Suppressor macrophage treated with lipopolysaccharide for 1 hour (primary cell): ENCODE results near the gene TMEM272.

Source experiments
- DNase-seq, 3 donors: peaks; one replicate each; pipeline ENCODE4 v3.0.0-alpha.2; 2020 to 2022

TMEM272 gene

DNA sequence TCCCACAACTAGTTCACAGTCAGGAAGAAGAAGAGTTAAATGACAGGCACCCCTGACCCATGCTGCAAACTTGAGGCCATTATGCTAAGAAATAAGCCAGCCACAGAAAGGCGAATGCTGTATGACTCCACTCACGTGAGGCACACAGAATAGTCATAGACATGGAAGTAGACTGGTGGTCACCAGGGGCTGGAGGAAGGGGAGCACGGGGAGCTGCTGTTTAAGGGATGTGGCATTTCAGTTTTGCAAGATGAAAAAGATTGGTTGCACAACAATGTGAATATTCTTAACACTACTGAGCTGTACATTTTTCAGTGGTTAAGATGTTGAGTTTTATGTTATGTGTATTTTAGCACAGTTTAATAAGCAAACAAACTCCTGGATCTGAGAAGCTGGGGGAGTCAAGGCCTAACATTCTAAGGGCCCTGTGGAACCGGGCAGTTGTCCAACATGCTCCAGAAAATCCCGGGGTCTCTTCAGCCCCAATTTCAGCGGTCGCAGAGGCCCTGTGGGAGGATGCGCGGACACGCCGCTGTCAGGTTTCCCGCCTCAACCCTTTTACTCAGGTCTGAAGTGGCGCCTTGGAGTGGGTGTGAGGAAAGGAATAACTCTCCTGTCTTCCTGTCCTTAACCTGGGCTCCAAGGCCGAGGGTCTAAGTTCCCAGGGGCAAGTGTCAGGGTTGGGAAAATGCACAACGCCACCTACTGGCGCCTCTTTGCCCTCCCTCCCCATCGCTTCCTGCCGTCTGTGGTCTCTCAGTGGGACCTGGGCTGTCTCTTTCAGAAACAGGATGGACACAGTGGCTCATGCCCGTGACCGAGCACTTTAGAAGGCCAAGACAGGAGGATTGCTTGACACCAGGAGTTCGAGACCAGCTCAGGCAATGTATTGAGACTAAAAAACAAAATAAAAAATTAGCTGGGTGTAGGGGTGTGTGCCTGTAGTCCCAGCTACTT is 4.4 kb upstream of the TMEM272 start:
- peak; percentile 55 to 67 (median 66) for DNase-seq

DNA sequence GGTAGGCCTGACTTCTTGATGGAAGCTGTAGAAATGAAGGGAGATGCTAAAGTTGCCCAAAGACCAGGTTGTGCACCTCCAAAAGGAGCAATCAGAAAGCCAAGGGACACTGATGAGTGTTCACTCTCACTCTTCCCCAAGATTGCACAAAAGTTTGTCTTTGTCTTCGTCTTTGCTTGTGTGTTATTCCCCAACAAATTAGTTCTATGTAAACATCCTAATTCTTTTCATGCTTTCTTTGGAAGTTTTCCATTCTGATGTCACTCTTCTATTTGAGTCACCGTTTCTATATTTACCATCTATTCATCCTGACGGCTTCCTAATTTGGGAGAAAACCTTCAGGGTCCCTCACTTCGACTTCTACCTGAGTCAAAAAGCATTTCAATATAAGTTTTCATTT is 3.7 kb upstream of the TMEM272 start:
- DNase-seq: peak in 2 of 3 donors; percentile 34 to 45

DNA sequence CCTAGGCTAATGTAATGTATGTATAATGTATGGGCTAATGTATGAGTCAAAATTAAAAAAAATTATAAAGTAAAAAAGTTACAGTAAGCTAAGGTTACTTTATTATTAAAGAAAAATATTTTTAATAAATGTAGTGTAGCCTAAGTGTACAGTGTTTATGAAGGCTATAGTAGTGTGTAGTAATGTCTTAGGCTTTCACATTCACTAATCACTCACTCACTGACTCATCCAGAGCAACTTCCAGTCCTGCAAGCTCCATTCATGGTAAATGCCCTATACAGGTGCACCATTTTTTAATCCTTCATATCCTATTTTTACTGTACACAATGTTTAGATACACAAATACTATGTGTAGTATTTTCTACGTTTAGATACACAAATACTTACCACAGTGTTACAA is 1.8 kb upstream of the TMEM272 start:
- no peak for DNase-seq

DNA sequence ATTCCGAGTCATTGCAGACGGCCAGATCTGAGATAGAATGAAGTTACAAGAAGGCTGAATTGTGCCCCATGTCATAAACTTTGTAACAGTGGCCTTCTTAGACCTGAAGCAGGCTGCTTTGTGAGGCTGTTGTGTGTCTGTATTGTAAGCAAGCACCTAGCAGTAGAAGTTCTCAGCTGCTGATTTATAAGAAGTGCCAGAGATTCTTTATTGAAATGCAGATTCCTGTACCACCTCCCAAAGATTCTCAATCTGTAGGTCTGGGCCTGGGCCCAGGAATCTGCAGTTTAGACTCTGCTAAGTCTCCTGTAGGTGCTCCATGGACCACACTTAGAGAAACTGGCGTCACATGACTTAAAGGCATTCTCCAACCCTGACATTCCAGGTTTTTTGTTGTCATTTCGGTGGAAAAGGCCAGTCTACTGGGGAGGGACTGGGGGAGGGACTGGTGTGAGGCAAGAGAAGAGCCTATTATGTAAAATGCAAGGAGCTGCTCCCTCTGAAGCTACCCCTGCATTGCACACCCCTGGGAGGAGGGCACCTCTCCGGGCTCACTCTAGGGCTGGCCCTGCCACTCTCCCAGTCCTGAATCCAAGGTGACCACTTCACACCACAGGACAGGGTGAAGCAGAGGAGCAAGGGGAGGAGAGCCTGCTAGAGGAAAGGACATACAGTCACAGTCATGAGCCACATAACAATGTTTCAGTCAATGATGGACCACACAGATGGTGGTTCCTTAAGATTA is 769 bp upstream of the TMEM272 start:
- DNase-seq: no peak

DNA sequence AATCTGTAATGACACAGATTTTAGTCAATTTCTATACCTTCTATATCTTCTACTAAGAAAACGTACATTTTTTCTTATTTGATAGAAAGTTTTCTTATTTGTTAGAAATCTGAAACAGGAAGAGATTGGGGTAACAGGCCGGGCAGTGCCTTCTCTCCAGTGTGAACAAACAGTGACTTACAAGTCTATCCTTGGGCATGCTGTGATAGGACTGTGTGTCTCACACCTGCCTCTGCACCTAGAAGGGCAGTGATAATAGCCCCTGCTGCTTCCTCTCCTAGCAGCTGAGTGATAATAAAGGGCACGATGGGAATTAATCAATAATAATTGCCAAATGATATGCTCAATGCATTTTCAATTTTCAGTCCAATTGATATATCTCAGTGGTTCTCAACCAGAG is 1.4 kb downstream of the TMEM272 start:
- DNase-seq: no peak

DNA sequence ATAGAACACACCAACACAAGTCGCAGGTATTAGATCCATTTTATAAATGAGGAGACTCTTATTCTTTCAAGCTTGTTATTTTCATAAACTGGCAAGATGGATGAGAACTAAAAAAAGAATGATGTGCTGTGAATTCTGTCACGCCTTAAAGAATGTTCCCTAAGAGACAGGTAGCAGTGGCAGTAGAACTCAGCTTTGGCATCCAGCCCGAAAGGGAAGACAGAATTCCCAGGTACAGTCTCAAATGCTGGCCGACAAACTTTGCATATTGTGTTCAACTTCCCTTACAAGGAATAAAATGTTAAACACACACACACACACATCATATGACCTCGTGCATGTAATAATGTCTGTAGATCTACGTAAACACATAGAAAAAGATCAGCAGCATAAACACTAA is 3.2 kb downstream of the TMEM272 start:
- no peak for DNase-seq

DNA sequence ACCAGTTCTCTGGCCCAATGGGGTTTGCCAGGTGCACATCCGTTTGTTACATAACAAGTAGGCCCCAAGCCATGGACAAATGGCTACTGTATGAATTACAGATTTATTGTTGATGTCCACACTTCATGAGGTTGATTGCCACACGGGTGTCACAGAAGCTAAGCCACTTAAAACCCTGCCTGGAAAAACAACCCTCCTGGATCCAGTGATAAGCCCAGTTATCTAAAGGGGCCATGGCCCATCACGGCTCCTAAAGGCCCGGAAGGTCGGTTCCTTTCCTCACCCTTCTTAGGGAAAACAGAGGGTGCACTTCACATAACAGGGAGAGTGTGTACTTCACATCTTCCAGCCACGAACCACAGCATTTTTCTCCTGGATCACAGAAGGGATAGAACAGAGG is 4.1 kb downstream of the TMEM272 start:
- no peak for DNase-seq

DNA sequence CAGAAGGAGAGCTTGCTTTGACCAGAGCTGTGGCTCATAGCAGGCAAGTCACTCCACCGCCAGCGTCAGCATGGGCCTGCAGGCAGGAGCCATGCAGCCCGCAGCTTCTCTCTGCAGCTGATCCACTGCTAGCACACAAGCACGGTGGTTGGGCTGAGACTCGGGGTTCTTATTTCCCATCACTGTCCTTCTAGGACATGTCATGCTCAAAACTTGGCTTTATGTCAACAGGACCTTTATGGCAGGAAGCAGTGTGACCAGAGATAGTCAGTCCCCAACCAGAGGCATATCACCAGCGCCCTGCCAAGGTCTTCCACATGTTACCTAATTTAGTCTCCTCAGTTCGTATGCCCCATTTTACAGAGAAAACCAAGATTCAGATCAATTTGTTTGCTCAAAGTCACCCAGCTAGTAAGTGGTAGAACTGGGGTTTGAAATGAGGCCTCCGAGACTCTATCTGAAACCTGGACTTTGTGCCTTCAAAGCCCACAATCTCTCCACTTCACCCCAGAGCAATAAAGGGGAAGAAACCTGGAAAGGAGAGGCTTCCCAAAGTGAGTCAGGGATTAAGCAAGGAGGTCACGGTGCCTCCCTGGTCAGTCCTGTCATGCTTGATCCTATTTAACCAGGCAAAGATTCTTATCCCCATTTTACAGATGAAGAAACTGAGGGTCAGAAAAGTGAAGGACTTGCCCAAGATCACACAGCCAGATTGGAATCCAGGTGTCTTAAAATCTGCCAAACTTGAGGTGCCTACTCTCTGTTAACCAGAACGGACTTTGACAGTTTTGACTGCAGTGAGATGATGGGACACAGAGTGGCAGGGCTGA is 5.1 kb downstream of the TMEM272 start:
- DNase-seq: no peak

DNA sequence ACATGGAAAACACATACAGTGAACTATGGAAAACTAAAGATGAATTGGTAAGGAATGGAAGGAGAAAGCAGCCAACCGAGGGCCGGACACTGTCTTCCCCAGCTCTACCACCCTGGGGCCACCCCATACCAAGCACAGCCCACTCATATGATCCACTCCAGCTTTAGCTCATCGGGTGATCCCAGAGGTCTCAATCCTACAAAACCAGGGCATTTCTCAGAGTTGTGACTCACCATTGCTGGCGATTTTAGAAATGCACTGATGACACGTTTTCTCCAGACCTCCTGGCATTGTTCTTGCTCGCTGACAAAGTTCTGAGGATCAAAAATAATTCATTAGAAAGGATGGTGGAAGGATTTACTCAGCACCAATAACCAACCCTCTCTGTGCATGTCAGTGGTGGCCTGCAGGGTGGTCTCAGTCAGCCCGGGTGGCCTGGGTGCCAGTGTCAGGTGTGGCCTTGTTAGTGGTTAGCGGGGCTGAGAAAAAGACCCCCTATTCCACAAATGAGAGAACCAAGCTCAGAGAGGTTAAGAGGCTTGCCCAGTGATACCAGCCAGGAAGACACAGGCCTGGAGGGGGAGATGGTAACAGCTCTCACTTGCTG is 6.6 kb downstream of the TMEM272 start:
- peak in 2 of 3 donors; percentile 37 to 66 for DNase-seq

DNA sequence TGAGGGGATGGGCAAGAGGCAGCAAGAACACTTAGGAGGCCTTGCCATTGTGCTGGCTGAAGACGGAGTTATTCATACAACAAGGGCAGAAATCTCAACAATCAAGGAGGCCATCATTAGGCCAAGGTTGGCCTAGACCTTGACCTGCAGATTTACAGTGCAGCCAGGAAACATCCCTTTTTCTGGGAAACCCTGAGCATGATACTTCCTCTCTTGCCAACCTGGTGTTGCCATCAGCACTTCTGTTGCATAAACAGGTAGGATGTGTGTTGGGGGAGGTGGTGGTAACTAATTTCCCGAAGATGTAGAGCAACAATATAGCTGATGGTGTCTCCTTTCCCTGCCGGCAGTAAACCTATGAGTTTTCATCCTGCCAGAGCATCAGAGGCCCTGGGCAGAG is 8.0 kb downstream of the TMEM272 start:
- no peak for DNase-seq

DNA sequence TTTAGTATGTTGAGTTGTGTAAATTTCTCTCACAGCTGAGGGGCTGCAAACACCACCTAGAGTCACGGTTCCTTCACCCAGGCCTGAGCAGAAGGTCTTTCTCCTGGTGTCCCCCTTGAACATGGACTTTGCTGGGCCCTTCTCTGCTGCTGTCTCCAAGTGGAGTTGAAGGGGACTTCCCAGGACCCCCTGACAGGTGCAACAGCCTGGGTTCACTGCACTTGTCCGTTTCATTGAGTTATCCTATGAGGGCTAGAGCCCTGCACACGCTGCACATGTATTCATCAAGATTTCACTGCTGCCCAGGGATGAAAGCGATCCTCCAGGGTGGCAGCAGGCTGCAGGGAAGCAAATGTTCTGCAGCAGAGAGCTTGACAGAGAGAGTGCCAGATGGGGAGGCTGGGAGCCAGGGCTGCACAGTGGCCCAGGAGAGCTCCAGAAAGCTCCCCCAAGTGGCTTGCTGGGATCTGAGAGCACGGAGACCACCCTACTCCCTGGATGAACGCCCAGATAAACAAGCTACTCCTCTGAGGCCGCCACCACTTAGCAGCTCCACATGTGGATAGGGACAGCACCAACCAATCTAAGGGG is 10.3 kb downstream of the TMEM272 start:
- DNase-seq: no peak

DNA sequence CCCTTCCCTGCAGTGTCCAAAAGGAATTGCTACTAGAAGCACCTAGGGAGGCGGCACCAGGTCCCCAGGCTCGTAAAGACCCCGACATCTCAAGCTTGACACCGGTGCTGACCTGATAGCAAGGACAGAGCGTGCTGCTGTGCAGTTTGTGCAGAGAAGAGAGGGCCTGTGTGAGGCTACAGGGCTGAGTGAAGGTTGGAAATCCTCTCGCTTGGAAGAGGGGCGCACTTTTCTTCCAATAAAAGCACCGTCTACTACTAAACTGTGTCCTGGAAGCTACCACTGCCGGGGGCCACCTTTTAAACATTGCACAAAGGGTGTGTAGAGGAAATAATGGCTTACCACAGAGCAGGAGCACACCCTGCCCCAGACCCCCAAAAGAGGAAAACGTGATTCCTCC is 11.0 kb downstream of the TMEM272 start:
- no peak for DNase-seq

DNA sequence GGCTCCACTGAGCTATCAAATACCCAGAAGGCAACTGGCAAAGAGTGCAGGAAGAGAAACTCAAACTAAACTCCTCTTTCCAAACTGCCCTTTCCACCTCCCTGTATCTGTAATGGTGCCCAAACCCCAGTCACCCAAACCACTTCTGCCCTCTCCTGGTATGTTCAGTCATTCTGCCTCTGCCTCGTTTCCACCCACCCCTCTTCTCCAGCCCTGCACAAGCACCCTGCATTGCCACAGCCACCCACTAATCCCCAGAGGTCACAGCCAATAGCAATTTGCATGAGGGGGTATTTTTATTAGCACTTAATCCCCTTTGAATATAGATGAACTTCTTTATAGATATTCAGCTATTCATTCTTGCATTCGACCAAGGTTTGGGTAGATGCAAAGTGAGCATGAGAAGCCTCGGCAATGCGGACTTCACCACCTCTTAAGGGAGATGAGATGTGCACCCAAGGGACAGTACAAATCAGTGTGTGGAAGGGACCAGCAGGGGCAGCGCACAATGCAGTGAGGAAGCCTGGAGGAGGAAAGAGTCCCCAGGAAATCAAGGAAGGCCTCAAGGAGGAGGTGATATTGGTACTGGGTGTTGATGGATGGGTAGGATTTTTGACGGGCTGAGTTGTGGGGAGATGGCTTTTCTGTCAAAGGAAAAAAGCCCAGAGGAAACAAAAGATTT is 12.4 kb downstream of the TMEM272 start:
- peak; percentile 75 to 81 (median 78) for DNase-seq

DNA sequence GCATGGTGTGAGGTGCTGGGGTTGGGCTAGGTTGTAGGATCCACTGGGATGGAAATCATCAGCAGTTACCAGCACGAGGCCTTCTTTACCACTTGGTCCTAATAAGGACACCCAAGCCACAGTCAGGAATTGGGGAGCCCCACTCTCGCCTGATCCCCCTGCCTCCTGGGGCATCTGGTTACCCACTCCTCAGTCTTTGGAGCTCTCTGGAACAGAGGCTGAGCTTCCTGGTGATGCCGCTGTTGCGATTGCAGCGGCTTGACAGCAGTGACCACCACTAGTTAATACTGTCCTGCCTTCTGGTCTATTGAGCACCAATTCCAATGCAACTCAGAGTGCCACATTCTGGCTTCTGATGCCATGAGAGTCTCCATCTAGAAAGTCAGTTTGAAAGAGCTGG is 13.5 kb downstream of the TMEM272 start:
- DNase-seq: no peak

DNA sequence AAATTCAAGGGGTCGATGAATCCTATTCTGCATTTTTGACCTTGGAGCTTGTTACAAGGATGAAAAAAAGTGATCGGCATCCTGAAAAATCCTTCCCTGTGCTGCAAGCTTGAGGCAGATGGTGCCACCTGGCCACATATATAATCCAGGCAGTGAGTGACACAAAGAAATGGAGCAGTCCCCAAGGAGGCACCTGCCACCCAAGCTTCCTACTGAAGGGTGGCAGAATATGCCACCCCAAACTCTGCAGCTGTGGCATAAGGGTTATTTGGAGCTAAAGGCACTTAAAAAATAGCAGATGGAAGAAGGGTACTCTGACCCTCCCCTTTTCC is 15.4 kb downstream of the TMEM272 start:
- DNase-seq: no peak

DNA sequence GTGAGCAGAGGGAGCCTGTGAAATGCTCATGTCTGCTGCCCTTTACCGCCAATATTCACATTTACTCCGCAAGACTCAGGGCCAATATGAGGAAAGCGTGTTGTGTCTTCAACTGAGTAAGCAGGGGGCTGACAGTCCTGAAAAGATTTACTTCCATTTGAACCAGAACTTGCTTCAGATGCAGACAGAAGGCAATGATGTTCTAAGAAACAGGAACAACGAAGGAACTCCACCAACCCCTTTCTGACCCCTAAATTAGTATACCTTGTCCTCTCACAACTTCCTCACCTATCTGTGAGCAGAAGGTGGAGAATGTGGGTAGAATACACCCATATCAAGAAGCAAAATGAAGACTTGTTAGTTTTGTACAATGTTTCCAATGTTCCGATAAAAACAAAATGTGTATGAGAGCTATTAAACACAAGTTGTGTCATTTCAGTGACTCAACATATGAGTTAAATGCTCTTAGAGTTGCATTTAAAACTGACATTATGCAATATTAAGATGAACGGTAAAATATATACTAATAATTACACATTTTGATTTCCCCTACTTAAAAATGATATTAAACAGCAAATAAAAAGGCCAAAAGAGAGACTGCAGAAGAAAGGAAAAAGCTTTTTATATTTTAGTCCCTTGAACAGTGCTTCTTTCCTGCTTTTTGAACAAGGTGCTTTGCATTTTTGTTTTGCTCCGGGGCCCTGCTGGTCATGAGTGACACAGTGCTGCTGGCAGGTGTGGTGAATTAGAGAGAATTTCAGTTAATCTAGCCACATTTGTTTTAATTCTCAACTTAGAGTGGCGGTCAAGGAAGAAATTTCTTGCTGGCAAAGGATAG is 16.0 kb downstream of the TMEM272 start:
- peak in 2 of 3 donors; percentile 69 to 75 for DNase-seq

DNA sequence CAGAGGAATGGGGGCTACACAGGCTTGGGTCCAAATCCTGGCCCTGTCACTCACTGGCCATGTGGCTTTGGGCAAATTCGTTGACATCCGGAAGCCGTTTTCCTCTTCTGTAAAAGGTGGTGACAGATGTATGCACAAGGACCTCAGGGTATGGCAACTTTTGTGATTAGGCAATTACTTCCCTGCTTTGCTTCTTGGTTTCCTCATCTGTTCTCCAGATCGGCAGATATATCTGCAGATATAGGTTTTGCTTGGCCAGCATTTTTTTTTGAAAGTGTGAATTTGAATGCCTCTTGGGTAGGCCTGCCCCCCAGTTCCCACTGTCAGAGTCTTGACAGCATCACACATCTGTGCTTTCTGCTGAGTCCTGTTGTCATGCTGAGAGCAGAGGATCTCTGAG is 17.7 kb downstream of the TMEM272 start:
- peak in 2 of 3 donors; percentile 45 to 52 for DNase-seq

DNA sequence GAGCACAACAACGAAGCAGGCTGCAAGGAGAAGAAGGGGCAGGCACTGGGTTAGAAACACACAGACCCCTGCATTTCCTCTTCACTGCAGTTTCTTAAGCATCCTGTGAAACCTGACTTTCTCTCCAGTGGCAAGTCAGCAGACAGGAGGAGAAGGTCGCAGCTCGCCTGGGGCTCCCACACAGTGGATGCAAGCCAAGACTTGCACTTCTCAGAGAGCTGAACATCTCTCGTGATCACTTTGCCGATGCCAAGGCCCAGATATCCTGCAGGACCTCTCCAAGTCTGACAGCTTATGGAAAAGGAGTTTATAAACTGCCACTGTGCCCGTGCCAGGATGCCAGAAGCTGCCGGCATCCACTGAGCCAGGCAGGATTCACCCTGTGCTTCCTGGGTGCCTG is 18.4 kb downstream of the TMEM272 start:
- DNase-seq: no peak

DNA sequence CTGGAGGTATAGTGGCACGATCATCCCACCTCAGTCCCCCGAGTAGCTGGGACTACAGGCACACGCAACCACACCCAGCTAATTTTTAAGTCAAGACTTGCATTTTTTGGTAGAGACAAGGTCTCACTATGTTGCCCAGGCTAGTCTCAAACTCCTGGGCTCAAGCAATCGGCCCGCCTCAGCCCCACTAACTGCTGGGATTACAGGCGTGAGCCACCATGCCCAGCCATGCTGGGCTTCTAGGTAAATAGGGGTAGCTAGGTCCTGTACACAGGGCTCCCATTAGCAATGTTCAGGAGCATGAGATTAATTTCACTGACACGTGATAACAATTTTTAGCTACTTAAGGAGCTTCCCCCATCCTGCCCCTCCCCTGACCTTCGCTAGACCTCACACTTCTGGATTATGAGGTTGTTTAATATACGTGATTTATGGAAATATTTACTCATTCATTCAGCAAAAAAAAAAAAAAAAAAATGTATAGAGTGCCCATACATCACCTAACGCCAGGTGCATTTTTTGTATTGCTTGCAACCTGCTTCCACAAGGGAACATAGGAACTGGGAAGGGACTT is 19.2 kb downstream of the TMEM272 start:
- no peak for DNase-seq

DNA sequence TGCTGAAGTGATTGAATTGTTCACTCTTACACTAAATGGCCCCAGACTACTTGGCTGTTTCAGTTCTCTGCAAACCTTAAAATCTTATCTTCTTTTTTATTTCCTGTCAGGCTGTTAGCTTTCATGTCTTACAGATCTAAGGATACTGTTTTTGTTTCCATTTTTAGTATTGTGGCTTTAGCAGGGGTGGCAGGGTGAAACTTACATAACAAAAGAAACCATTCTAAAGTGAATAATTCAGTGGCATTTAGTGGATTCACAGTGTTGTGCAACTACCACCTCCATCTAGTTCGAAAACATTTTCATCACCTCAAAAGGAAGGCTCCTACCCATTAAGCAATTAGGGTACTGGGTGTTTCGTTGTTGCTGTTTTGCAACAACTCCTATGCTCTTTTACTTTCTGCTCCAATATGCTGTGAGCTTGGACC is 19.8 kb downstream of the TMEM272 start:
- peak; percentile 63 to 78 (median 74) for DNase-seq
